ENCODE data around the gene IL17B. TPM values are rescaled to one million over a fixed set of nuclear protein-coding genes. Genes with fewer than 3 reads are reported as not detected.

IL17B gene
- total RNA-seq, 1 donor = not detected

GRCh38 chr5:149364719-149365118 is 14.4 kb downstream of the IL17B start:
- TF ChIP-seq CTCF (IDR thresholded peaks at IDR 0.05; ENCODE audit: insufficient read depth, low read length) = no peak
- DNase-seq (ENCODE audit: low read depth) = no peak
- H3K4me3 ChIP-seq (ENCODE audit: low read depth, low read length) = no peak overlapping the region

GRCh38 chr5:149363936-149364335 is 15.2 kb downstream of the IL17B start:
- no peak for DNase-seq (ENCODE audit: low read depth)
- no peak for TF ChIP-seq CTCF (IDR thresholded peaks at IDR 0.05; ENCODE audit: insufficient read depth, low read length)
- no peak overlapping the region for H3K4me3 ChIP-seq (ENCODE audit: low read depth, low read length)

GRCh38 chr5:149363358-149363757 is 15.7 kb downstream of the IL17B start:
- TF ChIP-seq CTCF (IDR thresholded peaks at IDR 0.05; ENCODE audit: insufficient read depth, low read length) = no peak
- no peak for DNase-seq (ENCODE audit: low read depth)

GRCh38 chr5:149362541-149362940 is 16.6 kb downstream of the IL17B start:
- no peak overlapping the region for H3K4me3 ChIP-seq (ENCODE audit: low read depth, low read length)
- TF ChIP-seq CTCF (IDR thresholded peaks at IDR 0.05; ENCODE audit: insufficient read depth, low read length) = no peak
- no peak for DNase-seq (ENCODE audit: low read depth)

More at GRCh38 chr5:149363358-149363757, 15.7 kb downstream of the IL17B start:
- H3K4me3 ChIP-seq (ENCODE audit: low read depth, low read length) = no peak overlapping the region

GRCh38 chr5:149360272-149360671 is 18.8 kb downstream of the IL17B start:
- DNase-seq (ENCODE audit: low read depth) = no peak
- H3K4me3 ChIP-seq (ENCODE audit: low read depth, low read length) = no peak overlapping the region
- TF ChIP-seq CTCF (IDR thresholded peaks at IDR 0.05; ENCODE audit: insufficient read depth, low read length) = no peak

- no peak overlapping the region for H3K4me3 ChIP-seq (ENCODE audit: low read depth, low read length)
- no peak for TF ChIP-seq CTCF (IDR thresholded peaks at IDR 0.05; ENCODE audit: insufficient read depth, low read length)
- DNase-seq (ENCODE audit: low read depth) = no peak
These were observed 20.1 kb downstream of the IL17B start for GRCh38 chr5:149358868-149359495.

GRCh38 chr5:149358294-149358651 is 20.8 kb downstream of the IL17B start:
- no peak for TF ChIP-seq CTCF (IDR thresholded peaks at IDR 0.05; ENCODE audit: insufficient read depth, low read length)
- no peak for DNase-seq (ENCODE audit: low read depth)
- H3K4me3 ChIP-seq (ENCODE audit: low read depth, low read length) = peak overlapping the region; percentile 83

Measured in fibroblast of the aortic adventitia (primary cell).